Progenitor cell of endocrine pancreas (in vitro differentiated cells): ENCODE data around the gene GPRIN2. TPM values are rescaled to one million over a fixed set of nuclear protein-coding genes. Genes with fewer than 3 reads are reported as not detected.
"Not testable (repeated sequence)": the region's sequence is repeated elsewhere in the genome, so short reads cannot be mapped to it uniquely, and the experiment has no call there.

ENCODE experiments used
- DNase-seq: peaks from one replicate; pipeline ENCODE4 v3.0.0; 2021; ENCODE audit warnings: low spot score; ENCODE audit not compliant: unreplicated experiment
- H3K27ac Mint-ChIP-seq: 2 replicates; pipeline ENCODE4 v1.8.0; 2021; ENCODE audit warnings: mild to moderate bottlenecking, moderate library complexity, mixed read lengths
- H3K27me3 Mint-ChIP-seq: 2 replicates; pipeline ENCODE4 v1.8.0; 2021; ENCODE audit warnings: mixed read lengths
- H3K36me3 Mint-ChIP-seq: 2 replicates; pipeline ENCODE4 v1.8.0; 2022; ENCODE audit warnings: mixed read lengths; ENCODE audit not compliant: insufficient read depth
- H3K4me1 Mint-ChIP-seq: 2 replicates; pipeline ENCODE4 v1.8.0; 2021; ENCODE audit warnings: low read depth, mixed read lengths
- H3K4me3 Mint-ChIP-seq: 2 replicates; pipeline ENCODE4 v1.8.0; 2021; ENCODE audit warnings: low read depth, mild to moderate bottlenecking, moderate library complexity, mixed read lengths
- H3K9me3 Mint-ChIP-seq: 2 replicates; pipeline ENCODE4 v1.8.0; 2021; ENCODE audit warnings: low read depth, mixed read lengths
- long read RNA-seq: library from polyadenylated mRNA; unstranded; transcript quantifications from one replicate; pipeline ENCODE4 v2.0.0, GENCODE V29; 2020
- total RNA-seq: library from RNA; stranded (reverse); gene quantifications from 2 replicates; pipeline ENCODE4 v1.2.1, GENCODE V29; 2021
- TF ChIP-seq, protein P1 (sequence below): fragments of 200-600 bp; sonication (generic); IDR thresholded peaks from one replicate; pipeline ENCODE4 v1.5.0; 2021; ENCODE audit warnings: antibody characterized with exemption, mild to moderate bottlenecking; ENCODE audit not compliant: unreplicated experiment

The GPRIN2 gene
- total RNA-seq: 14.0 and 19.8 TPM in 2 replicates
- long read RNA-seq, partial matches to known transcripts: 0 of 2 reads
- long read RNA-seq, other reads (novel, unspliced or antisense): 1 of 2 reads

DNA sequence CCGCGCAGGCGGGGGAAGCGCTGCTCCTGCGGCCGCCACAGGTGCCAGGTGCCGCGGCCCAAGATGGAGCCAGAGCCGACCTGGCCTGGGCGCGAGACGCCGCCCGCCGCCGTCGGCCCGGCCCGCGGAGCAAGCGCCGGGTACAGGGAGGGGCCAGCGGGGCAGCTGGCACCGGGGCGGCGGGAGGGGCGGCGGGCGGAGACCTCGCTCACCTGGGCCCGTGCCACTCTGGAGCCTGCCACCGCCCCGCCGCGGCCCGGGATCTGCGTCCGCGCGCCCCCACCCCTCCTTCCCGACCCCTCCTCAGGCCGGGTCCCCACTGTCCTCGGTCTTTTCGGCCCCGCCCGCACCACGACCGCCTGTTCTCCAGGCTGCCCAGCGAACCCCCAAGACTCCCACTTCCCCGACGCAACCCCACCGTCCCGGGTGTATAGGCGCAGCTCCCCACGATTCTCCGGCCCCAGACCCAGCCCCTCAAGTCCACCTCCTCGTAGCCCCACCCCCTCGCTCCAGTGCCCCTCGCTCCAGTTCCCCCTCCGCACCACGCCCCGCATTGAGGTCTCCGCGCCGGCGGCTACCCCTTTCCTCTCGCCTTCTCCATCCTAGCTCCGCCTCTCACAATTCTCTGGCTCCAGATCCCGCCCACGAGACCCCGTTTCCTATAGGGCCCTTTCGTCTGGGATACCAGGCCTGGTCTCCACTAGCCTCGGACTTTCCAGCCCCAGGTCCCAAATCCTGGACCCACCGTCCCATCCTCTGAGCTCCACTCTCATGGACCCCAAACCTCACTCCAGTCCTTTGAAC is at the start of gene GPRIN2:
TSS of gene GPRIN2 (minus strand) at position 144 of the 804 bp plus-strand sequence. CDS start 5,922 bp downstream, outside the sequence.
- no peaks in the 10 kb centered on the region for H3K36me3 Mint-ChIP-seq
- peaks cover 7% of the 10 kb centered on the region for H3K4me1 Mint-ChIP-seq
- TF ChIP-seq, protein P1, sequence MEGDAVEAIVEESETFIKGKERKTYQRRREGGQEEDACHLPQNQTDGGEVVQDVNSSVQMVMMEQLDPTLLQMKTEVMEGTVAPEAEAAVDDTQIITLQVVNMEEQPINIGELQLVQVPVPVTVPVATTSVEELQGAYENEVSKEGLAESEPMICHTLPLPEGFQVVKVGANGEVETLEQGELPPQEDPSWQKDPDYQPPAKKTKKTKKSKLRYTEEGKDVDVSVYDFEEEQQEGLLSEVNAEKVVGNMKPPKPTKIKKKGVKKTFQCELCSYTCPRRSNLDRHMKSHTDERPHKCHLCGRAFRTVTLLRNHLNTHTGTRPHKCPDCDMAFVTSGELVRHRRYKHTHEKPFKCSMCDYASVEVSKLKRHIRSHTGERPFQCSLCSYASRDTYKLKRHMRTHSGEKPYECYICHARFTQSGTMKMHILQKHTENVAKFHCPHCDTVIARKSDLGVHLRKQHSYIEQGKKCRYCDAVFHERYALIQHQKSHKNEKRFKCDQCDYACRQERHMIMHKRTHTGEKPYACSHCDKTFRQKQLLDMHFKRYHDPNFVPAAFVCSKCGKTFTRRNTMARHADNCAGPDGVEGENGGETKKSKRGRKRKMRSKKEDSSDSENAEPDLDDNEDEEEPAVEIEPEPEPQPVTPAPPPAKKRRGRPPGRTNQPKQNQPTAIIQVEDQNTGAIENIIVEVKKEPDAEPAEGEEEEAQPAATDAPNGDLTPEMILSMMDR: no peak
- H3K27me3 Mint-ChIP-seq: peaks cover 7% of the 10 kb centered on the region
- no peak within 1 kb of the TSS for H3K4me3 Mint-ChIP-seq
- peak; percentile 40 for DNase-seq
- H3K27ac Mint-ChIP-seq: peak within 1 kb of the TSS; percentile 89
- H3K9me3 Mint-ChIP-seq: no peaks in the 10 kb centered on the region

DNA sequence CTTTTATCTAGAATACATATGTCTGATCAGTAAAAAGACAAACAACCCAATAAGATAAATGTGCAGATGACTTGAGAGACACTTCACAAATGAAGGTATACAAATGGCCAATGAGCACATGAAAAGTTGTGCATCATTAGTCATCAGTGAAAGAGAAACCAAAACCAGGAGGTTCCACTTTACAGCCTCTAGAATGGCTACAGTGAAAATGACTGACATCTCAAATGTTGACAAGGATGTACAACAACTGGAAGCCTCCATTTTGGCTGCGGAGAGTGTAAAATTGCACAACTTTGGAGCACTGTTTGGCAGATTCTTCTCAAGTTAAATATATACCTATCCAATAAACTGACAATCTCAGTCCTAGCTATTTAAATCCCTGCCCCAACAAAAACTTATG is 44.1 kb upstream of the GPRIN2 start:
- H3K9me3 Mint-ChIP-seq, H3K4me3 Mint-ChIP-seq, H3K4me1 Mint-ChIP-seq, H3K36me3 Mint-ChIP-seq, DNase-seq, H3K27me3 Mint-ChIP-seq, H3K27ac Mint-ChIP-seq: not testable (repeated sequence)

DNA sequence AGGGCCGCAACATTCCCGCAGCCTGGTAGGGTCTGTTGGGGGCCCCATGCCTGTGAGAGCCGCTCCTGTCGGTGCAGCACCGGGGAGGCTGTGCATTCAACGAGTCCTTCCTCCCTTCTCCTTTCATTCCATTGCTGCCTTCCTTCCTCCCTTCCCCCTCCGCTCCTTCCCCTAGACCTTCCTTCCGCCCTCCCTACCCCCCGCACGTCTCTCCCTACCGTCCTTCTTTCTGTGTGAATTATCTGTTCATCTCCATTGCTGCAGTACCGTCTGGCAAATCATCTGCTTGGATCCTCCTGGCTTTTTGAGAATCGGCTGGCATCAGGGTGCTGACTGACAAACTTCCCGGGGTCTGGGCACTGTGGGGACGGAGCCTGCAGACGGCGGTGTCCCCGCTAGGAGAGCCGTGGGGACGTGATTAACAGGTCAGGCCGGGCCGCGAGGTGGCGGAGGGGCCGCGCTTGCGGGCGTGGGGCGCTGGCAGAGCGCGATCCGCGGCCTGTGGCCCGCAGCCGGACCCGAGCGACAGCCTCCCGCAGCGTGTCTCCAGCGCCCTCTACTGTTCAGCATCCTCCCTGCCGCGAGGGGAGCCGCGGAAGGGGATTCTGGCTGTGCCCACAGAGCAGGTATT is 41.3 kb upstream of the GPRIN2 start:
- H3K27me3 Mint-ChIP-seq, H3K9me3 Mint-ChIP-seq, H3K27ac Mint-ChIP-seq, H3K36me3 Mint-ChIP-seq, H3K4me1 Mint-ChIP-seq: not testable (repeated sequence)
- DNase-seq: peak; percentile 24
- TF ChIP-seq, protein P1: peak; percentile 40
- H3K4me3 Mint-ChIP-seq: peak overlapping the region; percentile 55

DNA sequence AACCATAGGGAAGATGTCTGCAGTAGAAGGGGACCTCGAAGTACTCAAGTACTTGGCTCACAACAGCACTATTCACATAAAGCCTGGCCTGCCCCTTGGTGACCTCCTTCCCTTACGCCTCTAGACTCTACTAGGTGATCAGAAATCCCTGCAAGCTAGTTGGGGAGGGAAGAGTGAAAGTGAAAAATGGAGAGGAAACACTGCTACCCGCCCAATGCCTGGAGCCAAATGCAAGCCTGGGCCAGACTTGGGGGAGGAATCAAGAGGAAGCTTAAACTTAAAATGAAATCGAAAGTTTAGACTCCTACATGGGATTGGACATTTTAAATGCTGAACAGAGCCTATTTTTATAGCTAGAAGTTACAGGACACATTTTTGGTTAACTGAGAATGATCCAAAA is 40.1 kb upstream of the GPRIN2 start:
- not testable (repeated sequence) for H3K27ac Mint-ChIP-seq, H3K27me3 Mint-ChIP-seq, DNase-seq, H3K4me1 Mint-ChIP-seq, H3K4me3 Mint-ChIP-seq, H3K9me3 Mint-ChIP-seq, H3K36me3 Mint-ChIP-seq

DNA sequence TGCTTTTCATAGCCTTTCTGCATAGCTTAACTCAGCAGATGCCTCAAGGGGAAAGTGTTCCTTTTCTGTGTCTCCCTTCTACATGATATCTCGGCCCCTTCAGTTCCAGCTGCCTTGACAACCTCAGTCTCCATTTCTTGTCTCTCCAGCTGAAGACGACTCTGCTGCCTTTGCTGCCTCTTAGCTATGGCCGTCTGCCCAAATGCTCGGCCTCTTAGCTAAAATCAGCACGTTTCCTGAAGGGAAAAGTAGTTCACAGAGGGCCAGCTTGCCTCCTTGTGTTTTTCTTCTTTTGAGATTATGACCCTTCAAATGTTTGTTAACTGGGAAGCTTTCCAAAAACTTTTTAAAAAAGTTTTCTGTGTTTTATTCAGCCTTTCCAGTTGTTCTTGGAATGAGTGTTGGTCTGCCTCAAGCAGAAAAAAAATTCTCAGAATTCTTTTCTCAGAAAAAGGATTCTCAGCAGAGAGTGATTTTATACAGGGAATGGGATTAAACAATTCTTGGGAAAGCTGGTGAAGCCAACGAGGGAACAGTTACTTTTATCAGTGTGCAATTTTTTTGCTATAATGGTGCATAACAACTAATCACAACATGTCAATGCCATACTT is 38.1 kb upstream of the GPRIN2 start:
- not testable (repeated sequence) for H3K27ac Mint-ChIP-seq, DNase-seq, H3K9me3 Mint-ChIP-seq, H3K36me3 Mint-ChIP-seq, H3K4me1 Mint-ChIP-seq, H3K4me3 Mint-ChIP-seq, H3K27me3 Mint-ChIP-seq

DNA sequence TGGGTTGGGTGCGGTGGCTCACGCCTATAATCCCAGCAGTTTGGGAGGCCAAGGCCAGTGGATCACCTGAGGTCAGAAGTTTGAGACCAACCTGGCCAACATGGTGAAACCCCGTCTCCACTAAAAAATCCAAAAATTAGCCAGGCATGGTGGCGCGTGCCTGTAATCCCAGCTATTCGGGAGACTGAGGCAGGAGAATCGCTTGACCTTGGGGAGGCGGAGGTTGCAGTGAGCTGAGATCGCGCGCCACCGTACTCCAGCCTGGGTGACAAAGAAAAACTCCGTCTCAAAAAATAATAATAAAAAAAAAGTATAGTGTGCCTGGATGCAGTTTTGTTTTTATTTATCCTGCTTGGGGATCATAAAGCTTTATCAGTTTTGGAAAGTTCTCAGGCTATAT is 36.8 kb upstream of the GPRIN2 start:
- H3K27me3 Mint-ChIP-seq, H3K4me3 Mint-ChIP-seq, H3K27ac Mint-ChIP-seq, H3K4me1 Mint-ChIP-seq, H3K36me3 Mint-ChIP-seq, H3K9me3 Mint-ChIP-seq, DNase-seq: not testable (repeated sequence)

DNA sequence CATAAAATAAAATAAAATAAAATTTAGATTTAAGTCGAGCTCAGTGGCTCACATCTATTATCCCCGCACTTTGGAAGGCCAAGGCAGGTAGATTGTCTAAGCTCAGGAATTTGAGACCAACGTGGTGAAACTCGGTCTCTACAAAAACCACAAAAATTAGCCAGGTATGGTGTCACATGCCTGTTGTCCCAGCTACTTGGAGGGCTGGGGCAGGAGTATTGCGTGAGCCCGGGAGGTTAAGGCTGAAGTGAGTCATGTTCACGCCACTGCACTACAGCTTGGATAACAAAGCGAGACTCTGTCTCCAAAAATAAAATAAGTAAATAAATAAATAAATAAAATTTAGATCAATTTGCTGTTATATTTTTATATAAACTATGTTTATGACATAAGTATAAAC is 34.6 kb upstream of the GPRIN2 start:
- H3K4me1 Mint-ChIP-seq, H3K27me3 Mint-ChIP-seq, DNase-seq, H3K36me3 Mint-ChIP-seq, H3K9me3 Mint-ChIP-seq, H3K4me3 Mint-ChIP-seq, H3K27ac Mint-ChIP-seq: not testable (repeated sequence)

DNA sequence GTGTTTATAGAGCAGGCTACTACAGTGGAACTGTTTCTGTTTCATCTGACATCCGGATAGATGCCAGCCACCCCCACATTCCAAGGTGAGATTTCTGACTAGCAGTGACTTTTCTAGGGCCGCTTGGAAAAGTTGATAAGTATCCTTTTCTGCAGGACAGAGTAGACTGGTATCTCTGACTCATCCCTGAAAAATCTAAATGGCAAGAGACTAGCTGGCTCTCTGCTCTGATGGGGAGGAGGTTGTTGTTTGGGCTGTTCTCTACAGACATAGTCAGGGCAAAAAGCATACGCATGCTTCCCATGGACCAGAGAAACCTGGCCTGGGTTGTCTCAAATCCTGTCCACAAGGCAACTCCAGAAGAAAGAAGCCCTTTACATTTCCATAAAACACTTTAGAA is 33.1 kb upstream of the GPRIN2 start:
- not testable (repeated sequence) for DNase-seq, H3K9me3 Mint-ChIP-seq, H3K27ac Mint-ChIP-seq, H3K4me3 Mint-ChIP-seq, H3K4me1 Mint-ChIP-seq, H3K27me3 Mint-ChIP-seq, H3K36me3 Mint-ChIP-seq

DNA sequence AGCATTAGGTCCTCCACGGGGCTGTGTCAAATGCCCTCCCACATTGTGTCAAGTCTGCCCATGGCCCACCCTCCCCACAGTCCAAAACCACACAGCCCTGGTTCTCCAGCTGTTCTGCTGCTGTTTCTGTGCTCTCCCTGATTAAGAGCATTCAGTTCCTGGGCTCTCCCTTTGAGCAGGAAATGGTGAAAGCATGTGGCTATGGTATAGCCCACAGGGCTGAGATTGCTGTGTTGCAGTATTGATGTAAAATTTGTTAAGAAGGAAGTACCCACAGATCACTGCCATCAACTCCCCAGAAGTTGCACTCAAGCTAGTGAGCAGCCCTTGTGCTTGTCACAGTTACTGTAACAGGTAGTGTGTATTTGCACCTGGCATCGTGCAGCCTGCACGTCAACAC is 31.8 kb upstream of the GPRIN2 start:
- not testable (repeated sequence) for H3K4me1 Mint-ChIP-seq, H3K9me3 Mint-ChIP-seq

DNA sequence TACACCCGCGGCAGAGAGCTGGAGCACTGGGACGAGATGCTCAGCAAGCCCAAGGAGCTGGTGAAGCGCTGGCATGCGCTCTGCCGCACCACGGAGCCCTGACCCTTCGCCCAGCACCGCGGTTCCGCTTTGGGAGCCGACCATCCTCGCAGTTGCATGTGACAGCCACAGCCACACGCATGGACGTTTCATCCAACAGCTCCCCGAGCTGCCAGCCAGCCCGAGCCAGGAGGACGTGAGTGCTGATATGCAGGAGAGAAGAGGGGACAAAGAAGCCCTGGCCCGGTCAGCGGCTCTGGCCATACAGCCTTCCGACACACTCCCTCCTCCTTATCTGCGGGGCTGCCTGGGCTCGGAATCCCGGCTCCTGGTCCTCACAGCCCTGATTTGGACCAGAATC is 31.1 kb upstream of the GPRIN2 start:
- not testable (repeated sequence) for H3K4me1 Mint-ChIP-seq, H3K27ac Mint-ChIP-seq

More for the DNA sequence above, 31.8 kb upstream of the GPRIN2 start:
- DNase-seq, H3K27ac Mint-ChIP-seq, H3K27me3 Mint-ChIP-seq, H3K36me3 Mint-ChIP-seq, H3K4me3 Mint-ChIP-seq: not testable (repeated sequence)

DNA sequence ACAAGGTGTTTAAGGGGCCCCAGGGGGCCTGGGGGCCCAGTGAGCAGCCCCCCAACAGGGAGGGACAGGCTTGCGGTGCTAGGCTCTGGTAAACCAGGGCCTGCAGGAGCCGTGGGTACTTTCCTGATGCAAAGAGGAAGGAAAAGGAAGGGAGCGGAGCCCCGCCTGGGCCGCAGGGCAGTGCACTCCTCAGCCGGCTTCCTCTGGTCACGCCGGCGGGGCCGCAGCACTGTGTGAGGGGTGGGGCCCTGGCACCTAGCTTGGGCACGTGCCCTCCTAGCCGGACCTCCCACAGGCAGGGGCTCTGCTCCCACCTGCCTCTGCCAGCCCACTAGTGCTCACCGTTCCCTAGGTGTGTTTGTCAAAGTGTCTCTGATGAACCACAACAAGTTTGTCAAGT is 28.8 kb upstream of the GPRIN2 start:
- not testable (repeated sequence) for H3K27me3 Mint-ChIP-seq, H3K36me3 Mint-ChIP-seq, H3K4me1 Mint-ChIP-seq, H3K27ac Mint-ChIP-seq, H3K9me3 Mint-ChIP-seq, H3K4me3 Mint-ChIP-seq, DNase-seq

More for the DNA sequence above, 31.1 kb upstream of the GPRIN2 start:
- DNase-seq, H3K27me3 Mint-ChIP-seq, H3K36me3 Mint-ChIP-seq, H3K9me3 Mint-ChIP-seq, H3K4me3 Mint-ChIP-seq: not testable (repeated sequence)
